ENCODE results near the gene CYP2U1.

Gene CYP2U1

GRCh38 chr4:107999932-108000539 lies 68.7 kb downstream of the CYP2U1 start:
- no peak overlapping the region for H3K4me3 Mint-ChIP-seq
- H3K4me1 Mint-ChIP-seq: peaks cover 39% of the 10 kb centered on the region
- H3K27ac Mint-ChIP-seq: no peak overlapping the region
- TF ChIP-seq, protein P1, sequence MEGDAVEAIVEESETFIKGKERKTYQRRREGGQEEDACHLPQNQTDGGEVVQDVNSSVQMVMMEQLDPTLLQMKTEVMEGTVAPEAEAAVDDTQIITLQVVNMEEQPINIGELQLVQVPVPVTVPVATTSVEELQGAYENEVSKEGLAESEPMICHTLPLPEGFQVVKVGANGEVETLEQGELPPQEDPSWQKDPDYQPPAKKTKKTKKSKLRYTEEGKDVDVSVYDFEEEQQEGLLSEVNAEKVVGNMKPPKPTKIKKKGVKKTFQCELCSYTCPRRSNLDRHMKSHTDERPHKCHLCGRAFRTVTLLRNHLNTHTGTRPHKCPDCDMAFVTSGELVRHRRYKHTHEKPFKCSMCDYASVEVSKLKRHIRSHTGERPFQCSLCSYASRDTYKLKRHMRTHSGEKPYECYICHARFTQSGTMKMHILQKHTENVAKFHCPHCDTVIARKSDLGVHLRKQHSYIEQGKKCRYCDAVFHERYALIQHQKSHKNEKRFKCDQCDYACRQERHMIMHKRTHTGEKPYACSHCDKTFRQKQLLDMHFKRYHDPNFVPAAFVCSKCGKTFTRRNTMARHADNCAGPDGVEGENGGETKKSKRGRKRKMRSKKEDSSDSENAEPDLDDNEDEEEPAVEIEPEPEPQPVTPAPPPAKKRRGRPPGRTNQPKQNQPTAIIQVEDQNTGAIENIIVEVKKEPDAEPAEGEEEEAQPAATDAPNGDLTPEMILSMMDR (IDR thresholded peaks at IDR 0.05; ENCODE audit: unreplicated experiment in 3 of 3): no peak
- no peaks in the 10 kb centered on the region for H3K27me3 Mint-ChIP-seq (ENCODE audit: low read depth)
- peaks cover 76% of the 10 kb centered on the region for H3K36me3 Mint-ChIP-seq (ENCODE audit: low read depth)
- peaks cover 5% of the 10 kb centered on the region for H3K9me3 Mint-ChIP-seq

- Mint-ChIP-seq H3K27me3 (ENCODE audit: low read depth) (no peaks in the 10 kb centered on the region), H3K9me3 (peaks cover 5% of the 10 kb centered on the region), H3K27ac (no peak overlapping the region), H3K36me3 (ENCODE audit: low read depth) (peaks cover 74% of the 10 kb centered on the region), H3K4me1 (peaks cover 36% of the 10 kb centered on the region), H3K4me3 (no peak overlapping the region)
- TF ChIP-seq, protein P1 (IDR thresholded peaks at IDR 0.05; ENCODE audit: unreplicated experiment in 3 of 3): no peak
Measured at GRCh38 chr4:108001540-108002135, 70.3 kb downstream of the CYP2U1 start.
